ENCODE results near the gene MYCBP. TPM values are rescaled to one million over a fixed set of nuclear protein-coding genes. Genes with fewer than 3 reads are reported as not detected.

The MYCBP gene
- total RNA-seq, 6 donors from 2014 or later: 2.8 to 23.7 (median 12.9) TPM

DNA sequence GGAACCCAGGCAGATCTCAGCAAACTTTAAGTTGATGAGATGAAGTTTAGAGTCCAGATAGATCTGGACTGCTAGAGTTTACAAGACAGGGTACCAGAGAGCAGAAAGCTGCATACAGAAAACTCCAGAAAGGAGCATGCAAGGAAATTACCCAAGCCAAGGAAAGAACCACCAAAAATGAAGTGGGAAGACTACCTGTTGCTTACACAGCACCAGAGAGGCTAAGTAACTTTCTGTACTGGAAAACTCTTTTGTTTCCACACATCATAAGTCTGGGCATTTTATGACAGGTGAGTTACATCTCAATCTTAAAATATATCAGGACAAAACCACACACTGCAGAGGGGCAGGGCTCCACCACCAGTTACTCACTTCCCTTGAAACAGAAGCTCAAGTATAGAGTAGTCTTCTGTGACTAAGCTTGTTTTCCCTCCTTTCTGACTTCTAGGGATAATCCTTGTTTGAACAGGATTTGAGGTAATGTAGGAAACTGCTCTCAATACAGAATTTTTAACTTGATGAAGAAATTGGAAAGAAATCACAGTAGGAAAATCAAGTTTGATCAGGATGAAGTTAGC is 25.6 kb upstream of the MYCBP start:
- Histone ChIP-seq H3K27ac (no peak overlapping the region), H3K4me1 (no peaks in the 10 kb centered on the region), H3K9me3 (no peaks in the 10 kb centered on the region), H3K36me3 (no peaks in the 10 kb centered on the region), H3K27me3 (no peaks in the 10 kb centered on the region), H3K4me3 (no peak overlapping the region)
- DNase-seq: no peak
- no peak for TF ChIP-seq POLR2AphosphoS5 (IDR thresholded peaks at IDR 0.05)
- TF ChIP-seq POLR2A (IDR thresholded peaks at IDR 0.05): no peak
- no peak for TF ChIP-seq EP300 (IDR thresholded peaks at IDR 0.05)
- TF ChIP-seq, protein P1, sequence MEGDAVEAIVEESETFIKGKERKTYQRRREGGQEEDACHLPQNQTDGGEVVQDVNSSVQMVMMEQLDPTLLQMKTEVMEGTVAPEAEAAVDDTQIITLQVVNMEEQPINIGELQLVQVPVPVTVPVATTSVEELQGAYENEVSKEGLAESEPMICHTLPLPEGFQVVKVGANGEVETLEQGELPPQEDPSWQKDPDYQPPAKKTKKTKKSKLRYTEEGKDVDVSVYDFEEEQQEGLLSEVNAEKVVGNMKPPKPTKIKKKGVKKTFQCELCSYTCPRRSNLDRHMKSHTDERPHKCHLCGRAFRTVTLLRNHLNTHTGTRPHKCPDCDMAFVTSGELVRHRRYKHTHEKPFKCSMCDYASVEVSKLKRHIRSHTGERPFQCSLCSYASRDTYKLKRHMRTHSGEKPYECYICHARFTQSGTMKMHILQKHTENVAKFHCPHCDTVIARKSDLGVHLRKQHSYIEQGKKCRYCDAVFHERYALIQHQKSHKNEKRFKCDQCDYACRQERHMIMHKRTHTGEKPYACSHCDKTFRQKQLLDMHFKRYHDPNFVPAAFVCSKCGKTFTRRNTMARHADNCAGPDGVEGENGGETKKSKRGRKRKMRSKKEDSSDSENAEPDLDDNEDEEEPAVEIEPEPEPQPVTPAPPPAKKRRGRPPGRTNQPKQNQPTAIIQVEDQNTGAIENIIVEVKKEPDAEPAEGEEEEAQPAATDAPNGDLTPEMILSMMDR (IDR thresholded peaks at IDR 0.05): no peak
- ATAC-seq (ENCODE audit: low FRiP score in 2 of 2): no peak

DNA sequence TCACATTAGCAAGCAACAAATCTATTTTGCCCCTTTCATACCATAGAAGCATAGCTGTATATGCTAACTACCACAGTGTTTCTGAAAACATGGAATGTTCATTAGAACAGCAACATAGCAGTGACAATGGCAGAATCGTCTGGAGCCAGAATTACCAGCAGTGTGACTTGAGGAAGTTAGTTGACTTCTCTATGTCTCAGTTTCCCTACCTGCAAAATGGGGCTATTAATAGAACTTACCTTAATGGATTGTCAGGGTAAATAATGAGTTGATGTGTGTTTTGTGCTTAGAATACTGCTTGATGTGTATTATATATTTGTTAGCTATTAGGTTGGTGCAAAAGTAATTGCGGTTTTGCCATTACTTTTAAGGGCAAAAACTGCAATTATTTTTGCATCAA is 23.0 kb upstream of the MYCBP start:
- no peaks in the 10 kb centered on the region for H3K4me1 ChIP-seq
- H3K27me3 ChIP-seq: no peaks in the 10 kb centered on the region
- no peak overlapping the region for H3K27ac ChIP-seq
- no peak for TF ChIP-seq EP300 (IDR thresholded peaks at IDR 0.05)
- no peaks in the 10 kb centered on the region for H3K9me3 ChIP-seq
- ATAC-seq (ENCODE audit: low FRiP score in 2 of 2) (no peak), DNase-seq (no peak)
- H3K36me3 ChIP-seq: no peaks in the 10 kb centered on the region
- H3K4me3 ChIP-seq: no peak overlapping the region
- WGBS, 2 donors: 92% methylated on average over 2 of the region's 2 CpGs

DNA sequence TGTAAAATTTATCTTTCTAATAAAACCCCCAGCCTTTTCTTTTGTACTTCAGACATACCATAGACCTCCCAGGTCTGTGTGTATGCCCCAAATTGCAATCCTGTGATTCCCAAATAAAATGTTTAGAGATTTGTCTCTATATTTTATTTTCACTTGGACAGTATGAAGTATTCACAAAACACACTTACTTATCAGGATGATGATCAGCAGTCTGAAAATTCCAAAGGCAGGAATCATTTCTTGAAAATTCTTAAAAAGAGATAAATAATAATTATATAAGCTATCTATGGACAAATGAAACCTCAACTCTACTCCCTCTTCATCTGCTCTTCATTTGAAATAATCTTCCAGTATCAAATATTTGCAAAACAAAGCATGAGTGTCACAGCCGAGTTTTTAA is 19.8 kb upstream of the MYCBP start:
- Histone ChIP-seq H3K27me3 (no peaks in the 10 kb centered on the region), H3K4me3 (no peak overlapping the region), H3K36me3 (no peaks in the 10 kb centered on the region), H3K9me3 (no peaks in the 10 kb centered on the region), H3K27ac (no peak overlapping the region), H3K4me1 (no peaks in the 10 kb centered on the region)
- DNase-seq (no peak), ATAC-seq (ENCODE audit: low FRiP score in 2 of 2) (no peak)
- TF ChIP-seq, protein P1 (IDR thresholded peaks at IDR 0.05): no peak
- TF ChIP-seq POLR2A (IDR thresholded peaks at IDR 0.05) (no peak), EP300 (IDR thresholded peaks at IDR 0.05) (no peak)
- 61 to 79% methylated on average over 1 of the region's 1 CpG for WGBS, 2 donors

DNA sequence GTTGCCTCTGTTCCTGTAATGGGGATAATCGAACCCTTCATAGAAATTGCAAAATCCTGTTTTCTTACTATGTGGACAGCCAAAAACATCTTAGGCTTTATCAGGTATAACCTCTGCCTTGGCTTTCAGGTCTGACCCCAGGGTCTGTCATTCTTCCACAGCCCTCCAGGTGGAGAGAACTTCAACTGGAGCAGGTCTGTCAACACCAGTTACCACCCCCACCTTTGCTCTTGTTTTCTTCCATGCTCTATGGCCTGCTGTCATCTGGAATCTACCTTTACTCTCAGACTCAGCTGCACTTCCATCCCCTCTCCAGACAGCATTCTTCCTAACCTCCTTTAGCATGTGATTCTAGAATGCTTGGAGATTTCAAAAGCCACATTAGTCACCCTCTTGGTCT is 18.6 kb upstream of the MYCBP start:
- TF ChIP-seq POLR2A (IDR thresholded peaks at IDR 0.05) (no peak), EP300 (IDR thresholded peaks at IDR 0.05) (no peak), POLR2AphosphoS5 (IDR thresholded peaks at IDR 0.05) (no peak)
- TF ChIP-seq, protein P1 (IDR thresholded peaks at IDR 0.05): no peak
- Histone ChIP-seq H3K27ac (no peak overlapping the region), H3K36me3 (no peaks in the 10 kb centered on the region), H3K9me3 (no peaks in the 10 kb centered on the region), H3K4me3 (no peak overlapping the region), H3K27me3 (no peaks in the 10 kb centered on the region), H3K4me1 (no peaks in the 10 kb centered on the region)
- DNase-seq: no peak
- WGBS, 2 donors: 77 to 87% methylated on average over 1 of the region's 1 CpG
- ATAC-seq (ENCODE audit: low FRiP score in 2 of 2): no peak

DNA sequence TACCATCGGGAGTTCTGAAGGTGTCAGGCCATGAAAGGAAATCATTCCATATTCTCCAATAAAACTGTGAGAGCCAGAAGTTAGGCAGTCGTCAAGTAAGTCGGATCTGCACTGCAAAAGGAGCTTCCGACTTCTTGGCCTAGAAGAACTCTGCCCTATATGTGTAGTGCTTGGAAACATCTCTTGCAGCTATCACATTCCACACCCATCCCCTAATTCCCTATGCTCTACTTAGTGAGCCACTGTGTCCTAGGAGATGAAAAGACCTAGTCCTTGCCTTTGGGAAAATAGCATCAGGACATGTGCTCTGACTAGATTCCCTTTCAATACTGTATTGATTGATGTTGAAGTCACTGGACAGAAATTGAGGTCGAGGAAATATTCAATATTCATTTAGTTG is 16.4 kb upstream of the MYCBP start:
- Histone ChIP-seq H3K36me3 (no peaks in the 10 kb centered on the region), H3K27ac (no peak overlapping the region), H3K4me1 (no peaks in the 10 kb centered on the region), H3K4me3 (no peak overlapping the region), H3K9me3 (no peaks in the 10 kb centered on the region), H3K27me3 (no peaks in the 10 kb centered on the region)
- no peak for ATAC-seq (ENCODE audit: low FRiP score in 2 of 2)
- 73 to 84% methylated on average over 5 of the region's 5 CpGs for WGBS, 2 donors
- TF ChIP-seq POLR2AphosphoS5 (IDR thresholded peaks at IDR 0.05): no peak
- no peak for TF ChIP-seq EP300 (IDR thresholded peaks at IDR 0.05)
- TF ChIP-seq POLR2A (IDR thresholded peaks at IDR 0.05): no peak
- TF ChIP-seq, protein P1 (IDR thresholded peaks at IDR 0.05): no peak
- DNase-seq: no peak
